Middle frontal gyrus (tissue), 1 donor: ENCODE results near the gene PLXND1.
"Not testable (repeated sequence)": the region's sequence is repeated elsewhere in the genome, so short reads cannot be mapped to it uniquely, and the experiment has no call there.

Experiments used
- DNase-seq: peaks from one replicate; pipeline ENCODE4 v3.0.0-alpha.2; 2015; ENCODE audit warnings: low spot score; ENCODE audit errors: extremely low spot score

Gene PLXND1

DNA sequence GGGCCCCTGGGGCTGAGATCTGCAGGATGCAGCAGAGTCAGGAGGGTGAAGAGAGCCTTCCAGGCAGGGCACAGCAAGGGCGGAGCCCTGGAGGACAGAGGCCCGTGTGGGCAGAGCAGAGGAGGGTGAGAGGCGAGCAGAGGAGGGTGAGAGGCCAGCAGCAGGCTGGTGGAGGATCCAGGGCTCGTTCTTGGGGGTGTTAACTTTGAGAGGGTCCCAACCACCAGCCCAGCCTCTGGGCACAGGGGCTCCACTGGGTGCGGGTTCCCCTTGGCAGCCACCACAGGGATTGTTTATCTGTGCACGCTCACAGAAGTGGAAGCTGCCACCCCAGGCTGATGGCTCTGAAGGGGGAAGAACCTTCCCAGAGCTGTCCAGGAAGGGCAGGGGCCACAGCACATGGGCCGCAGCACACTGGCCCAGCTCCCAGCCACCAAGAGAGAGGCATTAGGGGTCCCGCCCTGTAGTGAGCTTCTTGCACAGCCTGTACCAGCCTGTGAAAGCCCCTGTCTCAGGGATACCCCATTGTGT lies 9.3 kb upstream of the PLXND1 start:
- no peak for DNase-seq

DNA sequence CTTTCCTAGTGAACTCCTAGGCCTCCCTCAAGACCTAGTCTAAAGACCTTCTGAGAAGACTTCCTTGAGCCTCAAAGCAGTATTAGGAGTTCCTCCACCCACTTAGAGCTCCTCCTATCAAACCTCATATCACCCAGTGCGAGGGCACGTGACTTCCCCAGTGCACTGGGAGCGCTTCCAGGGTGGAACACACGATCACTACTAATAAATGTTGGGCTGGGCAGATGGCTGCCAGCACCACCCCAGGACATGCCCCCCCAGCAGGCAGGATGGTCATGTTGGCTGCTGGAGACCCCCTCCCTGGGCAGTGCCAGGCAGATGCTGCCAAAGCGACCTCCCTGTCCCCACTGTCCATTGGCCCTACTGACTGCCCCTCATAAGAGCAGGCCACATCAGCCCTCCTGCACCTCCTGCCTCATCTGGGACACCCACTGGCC lies 8.5 kb upstream of the PLXND1 start:
- no peak for DNase-seq

DNA sequence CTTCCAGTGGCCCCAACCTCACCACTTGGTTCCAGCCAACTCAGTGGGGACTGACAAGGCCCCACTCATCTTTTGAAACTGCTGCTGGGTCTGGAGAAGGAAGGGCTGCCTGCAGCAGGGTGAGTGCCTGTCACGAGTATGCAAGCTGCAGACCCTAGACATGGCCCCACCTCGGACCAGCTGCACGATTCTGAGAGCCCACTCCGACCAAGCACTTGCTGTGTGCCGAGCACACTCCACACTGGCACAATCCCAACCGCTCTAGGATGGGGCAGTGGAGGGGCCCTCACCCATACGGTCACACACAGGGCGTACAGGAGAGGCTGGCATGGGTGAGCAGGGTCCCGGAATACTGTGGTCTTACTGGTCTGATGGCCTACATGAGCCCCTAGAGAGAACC lies 8.0 kb upstream of the PLXND1 start:
- DNase-seq = no peak

DNA sequence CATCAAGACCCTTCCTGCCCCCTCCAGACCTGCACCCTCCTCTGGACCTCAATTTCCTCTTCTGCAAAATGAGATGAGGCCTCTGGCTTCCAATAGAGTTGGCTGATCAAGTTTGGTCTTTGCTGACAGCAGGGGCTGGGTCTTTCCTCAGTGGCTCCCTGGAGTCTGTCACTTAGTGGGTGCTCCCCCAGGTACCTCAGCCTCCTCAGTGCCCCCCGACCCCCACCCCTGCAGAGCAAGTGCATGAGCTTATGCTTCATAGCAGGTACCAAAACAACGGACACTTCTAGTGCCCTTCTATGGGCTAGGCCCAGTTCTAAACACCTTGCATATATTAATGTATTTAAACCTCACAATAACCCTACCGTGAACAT lies 6.9 kb upstream of the PLXND1 start:
- no peak for DNase-seq

DNA sequence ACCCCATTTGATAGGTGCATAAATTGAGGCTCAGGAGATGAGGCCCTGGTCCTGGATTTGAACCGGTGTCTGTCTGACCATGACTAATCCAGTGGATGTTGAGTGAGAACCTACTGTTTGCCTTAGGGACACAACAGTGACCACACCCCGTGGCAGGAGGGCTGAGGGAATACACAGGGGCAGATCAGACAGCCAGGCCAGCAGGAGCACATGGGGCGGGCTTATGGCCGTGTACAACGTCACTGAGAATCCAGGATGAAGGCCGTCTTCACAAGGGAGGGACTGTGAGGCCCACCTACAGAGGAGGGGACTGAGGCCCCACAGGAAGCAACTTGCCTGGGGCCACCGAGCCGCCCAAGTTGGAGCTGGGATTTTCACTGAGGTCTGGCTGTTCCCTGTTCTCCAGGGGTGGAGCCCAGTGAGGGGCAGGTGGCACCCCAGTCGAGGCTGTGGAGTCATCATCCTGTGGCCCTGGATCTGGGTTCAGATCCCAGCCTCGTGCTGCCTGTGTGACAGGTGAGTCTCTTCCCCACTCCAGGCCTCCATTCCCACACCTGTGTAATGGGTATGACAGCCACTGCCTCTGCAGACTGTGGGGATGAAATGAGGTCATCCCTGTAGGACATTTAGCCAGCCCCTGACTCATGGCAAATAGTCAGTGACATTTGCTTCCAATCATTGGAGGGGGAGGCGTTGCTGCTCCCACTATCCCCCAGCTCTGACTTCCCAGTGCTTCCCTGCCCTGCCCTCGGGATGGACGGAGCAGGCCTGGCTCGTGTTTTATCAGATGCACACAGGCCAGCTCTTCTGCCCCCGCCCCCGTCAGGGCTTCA lies 6.3 kb upstream of the PLXND1 start:
- no peak for DNase-seq

DNA sequence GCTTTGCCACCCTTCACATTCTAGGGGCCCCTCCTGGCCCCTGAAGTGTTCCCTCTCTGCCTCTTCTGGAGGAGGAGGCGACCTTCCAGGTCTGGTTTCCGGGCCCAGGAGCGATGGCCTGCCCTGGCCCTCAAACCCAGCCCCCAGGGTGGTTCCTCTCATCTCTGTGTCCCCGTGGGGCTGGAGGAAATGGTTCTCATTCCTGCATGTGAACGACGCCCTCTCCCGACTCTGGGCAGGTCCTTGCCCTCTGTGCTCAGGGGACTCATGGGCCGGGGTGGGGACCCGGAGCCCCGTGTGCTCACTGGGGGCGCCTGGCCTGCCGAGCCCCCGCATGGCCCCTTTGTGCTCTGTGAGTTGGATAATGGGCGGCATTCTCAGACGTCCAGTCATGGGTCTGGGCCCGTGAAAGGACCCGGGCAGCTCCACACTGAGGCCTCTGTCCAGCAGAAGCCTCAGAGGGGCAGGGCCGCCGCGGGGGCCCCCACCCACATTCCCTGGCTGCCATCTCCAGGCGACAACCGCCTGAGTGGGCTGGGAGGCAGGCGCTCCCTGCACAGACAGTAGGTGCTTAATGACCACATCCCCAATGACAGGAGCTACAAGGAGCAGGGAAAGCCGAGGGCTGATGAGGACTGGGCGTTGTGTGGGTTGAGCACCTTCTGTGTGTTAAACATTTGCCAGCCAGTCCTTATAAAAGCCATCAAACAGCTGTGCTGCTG lies 5.5 kb upstream of the PLXND1 start:
- no peak for DNase-seq

DNA sequence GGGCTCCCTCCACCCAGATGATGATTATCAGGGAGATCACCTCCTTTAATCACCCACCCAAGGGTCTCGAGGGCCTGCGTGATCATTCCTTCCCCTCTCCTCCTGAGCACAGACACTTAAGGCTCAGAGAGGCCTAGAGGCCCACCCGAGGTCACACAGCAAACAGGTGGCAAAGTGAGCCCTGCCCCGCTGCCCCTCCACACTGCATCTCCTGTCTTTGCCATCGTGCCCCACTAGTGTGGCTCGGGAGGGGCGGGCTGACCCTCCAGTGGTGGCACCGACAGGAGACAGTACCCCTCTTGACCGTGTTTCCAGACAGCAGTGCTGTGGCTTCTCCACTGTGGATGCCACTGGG lies 4.9 kb upstream of the PLXND1 start:
- no peak for DNase-seq

DNA sequence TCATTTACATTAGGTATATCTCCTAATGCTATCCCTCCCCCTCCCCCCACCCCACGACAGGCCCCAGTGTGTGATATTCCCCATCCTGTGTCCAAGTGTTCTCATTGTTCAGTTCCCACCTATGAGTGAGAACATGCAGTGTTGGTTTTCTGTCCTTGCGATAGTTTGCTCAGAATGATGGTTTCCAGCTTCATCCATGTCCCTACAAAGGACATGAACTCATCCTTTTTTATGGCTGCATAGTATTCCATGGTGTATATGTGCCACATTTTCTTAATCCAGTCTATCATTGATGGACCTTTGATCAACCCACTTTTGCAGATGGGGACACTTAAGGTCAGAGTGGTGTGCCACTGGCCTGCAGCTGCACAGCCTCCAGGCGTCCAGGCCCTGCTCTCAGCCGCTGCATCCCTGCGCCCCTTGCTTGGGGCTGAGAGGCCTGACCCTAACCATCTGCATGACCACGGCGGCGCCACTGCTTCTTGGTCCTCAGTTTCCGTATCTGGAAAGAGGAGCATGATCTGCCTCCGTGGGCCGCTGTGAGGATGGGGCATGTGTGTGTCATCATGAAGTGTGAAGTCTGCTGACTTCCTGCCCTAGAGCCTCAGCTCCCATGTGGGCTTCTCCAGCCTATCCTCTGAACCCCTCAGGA lies 4.4 kb upstream of the PLXND1 start:
- not testable (repeated sequence) for DNase-seq

DNA sequence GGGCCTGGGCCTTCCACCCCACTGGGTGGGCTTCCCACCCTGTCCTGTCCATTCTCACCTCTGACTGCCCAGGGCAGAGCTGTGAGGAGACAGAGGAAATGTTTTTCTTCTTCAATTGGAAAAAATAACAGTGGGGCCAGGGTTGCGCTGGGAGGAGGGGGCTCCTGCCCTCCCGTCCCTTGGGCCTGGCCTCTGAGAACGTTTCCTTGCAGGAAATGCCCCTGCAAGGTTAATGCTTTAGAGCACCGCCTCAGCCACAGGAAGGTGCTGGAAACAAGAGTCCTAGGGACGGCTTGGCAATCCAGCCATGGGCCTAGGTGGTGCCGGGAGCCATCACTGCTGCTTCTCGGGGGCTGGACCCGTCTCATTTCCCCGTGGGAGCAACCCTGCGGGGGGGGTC lies 3.8 kb upstream of the PLXND1 start:
- no peak for DNase-seq

DNA sequence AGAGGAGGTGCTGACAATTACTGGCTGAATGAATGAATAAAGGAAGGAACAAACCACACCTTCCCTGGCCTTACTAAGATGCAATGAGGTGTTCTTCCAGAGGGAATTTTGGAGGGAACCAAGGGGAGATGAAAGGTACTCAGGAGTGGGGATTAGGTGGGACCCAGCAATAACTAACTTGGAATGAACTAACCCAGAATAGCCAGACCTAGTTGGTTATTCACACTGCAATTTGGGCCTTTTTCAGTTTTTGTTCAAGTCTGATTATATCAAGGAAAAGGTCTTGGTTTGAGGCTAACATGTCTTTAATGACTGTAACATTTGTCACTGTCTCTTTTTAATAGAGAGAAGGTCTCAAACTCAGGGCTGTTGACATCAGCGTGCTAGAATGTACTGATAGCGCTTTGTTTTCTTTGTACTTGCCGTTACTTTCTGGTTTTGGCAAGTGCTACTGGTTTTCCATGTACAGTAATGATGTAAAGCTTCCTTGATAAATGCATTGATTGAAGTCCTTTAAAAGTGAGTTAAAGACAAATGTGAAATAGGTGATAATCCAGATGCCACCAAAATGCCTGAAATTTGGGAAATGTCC lies 3.2 kb upstream of the PLXND1 start:
- no peak for DNase-seq

DNA sequence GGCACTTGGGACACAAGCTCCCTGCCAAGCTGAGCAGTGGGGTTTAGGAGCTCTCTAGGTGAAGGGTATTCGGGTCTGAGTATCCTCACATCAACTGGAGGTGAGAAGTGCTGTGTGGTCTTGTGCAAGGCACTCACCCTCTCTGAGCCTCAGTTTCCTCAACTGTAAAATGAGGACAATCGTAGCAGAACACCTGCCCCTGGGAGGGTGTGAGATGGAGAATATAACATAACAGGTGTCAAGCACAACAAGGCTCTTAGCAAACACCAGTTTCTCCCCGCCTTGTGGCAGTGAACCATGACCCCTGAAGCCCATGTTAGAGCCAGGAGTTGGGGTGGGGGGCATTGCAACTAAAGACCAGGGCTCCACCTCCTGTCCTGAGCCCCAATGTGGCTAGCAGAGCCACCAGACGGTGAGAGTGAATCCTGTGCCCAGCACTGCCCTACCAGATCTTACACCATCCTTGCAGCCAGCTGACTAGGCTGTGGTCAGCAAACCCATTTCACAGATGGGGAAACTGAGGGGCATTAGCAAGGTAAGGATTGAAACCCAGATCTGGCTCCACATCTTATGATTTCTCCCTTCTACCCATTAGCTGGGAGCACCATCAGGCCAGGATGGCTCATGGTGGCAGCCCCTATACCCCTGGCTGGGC lies 2.6 kb upstream of the PLXND1 start:
- no peak for DNase-seq

DNA sequence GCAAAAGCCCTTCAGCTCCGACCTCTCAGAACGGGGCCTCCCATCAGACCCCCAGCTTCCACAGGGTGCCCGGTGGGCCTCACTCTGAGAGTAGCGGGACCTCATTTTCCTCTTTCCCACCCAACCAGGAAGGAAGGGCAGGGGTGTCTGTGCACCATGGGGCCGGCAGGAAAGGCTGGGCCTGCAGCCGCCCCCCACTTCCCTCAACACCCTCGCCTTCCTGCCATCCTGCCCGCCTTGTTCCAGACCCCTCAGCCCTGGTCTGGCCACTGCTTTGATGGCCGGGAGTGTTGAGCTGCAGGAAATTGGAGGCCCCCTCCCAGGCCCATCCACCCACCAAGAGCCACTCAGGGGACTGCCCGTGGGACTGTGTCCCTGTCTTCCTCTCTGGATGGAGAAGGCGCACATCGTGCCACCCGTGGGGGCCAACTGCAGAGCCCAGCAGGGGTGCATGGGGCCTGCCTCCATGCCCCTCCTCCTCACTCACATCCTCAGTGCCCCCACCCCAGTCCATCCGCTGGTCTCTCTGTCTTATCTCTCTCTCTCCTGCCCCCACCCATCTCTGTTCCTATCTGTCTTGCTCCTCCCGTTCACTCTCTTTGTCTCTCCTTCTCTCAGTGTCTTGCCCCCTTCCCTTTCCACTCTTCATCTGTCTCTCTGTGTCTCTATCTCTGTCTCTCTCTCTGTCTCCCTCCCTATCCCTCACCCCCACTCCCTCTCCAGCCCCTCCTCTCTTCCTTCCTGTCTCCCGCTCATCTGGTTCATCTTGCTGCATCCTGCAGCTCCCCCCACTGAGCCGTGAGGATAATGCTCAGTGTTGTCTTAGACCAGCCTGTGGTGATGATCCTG lies 1.8 kb upstream of the PLXND1 start:
- DNase-seq = no peak

DNA sequence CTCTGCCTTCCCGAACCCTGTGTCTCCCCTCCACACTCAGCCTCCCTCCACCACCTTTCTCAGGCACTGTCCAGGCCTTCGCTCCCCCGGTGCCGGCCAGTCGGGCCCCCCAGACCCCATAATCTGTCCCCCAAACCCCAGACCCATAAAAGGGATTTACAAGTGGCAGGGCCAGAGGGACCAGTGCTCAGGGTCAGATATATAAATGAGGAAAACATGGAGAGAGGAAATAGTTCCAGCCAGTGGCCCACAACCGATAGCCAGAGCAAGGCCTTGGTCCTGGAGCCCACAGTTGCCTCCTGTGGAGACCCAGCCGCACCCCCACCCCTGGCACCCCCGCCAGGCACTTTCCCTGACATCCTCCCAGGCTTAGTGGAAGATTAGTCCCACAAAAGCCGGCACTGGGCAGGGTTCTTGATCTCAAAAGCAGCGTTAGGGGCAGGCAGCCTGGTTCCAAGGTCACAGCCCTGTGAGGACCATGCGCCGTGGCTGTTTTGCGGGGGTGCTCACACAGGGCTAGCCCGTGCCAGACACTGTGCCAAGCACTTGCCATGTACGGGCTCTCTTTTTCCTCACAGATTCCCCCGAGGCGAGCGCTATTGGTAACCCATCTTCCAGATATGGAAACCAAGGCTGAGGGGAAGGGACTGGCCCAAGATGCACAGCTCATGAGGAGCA lies 1.1 kb upstream of the PLXND1 start:
- no peak for DNase-seq

DNA sequence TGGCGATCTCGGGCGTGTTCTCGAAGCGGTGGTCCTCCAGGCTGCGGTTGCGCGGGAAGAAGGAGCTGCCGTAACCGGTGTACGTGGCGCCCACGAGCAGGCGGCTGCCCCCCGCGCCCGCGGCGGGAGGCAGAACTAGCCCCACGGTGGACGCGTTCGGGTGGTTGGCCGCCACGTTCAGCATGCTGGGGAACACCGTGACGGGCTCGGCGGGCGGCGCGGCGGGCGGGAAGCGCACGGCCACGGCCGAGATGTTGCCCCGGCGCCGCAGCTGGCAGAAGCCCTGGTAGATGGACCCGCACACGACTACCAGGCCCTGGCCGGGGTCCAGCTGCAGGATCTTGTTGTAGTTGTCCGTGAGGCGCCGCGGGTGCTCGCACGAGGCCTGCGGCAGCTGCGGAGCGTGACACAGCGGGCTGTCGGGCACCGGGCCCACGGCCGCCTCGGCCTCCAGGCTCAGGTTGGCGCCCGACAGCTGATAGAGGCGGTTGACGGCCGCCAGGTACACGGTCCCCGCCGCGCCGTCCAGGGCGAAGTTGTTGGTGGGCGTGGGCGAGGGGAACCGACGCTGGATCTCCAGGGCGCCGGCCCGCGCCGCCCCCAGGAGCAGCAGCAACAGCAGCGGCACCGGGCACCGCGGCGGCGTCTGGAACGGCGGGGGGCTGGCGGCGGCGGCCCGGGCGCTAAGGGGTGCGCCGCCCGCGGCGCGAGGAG lies 397 bp downstream of the PLXND1 start:
- DNase-seq = no peak

DNA sequence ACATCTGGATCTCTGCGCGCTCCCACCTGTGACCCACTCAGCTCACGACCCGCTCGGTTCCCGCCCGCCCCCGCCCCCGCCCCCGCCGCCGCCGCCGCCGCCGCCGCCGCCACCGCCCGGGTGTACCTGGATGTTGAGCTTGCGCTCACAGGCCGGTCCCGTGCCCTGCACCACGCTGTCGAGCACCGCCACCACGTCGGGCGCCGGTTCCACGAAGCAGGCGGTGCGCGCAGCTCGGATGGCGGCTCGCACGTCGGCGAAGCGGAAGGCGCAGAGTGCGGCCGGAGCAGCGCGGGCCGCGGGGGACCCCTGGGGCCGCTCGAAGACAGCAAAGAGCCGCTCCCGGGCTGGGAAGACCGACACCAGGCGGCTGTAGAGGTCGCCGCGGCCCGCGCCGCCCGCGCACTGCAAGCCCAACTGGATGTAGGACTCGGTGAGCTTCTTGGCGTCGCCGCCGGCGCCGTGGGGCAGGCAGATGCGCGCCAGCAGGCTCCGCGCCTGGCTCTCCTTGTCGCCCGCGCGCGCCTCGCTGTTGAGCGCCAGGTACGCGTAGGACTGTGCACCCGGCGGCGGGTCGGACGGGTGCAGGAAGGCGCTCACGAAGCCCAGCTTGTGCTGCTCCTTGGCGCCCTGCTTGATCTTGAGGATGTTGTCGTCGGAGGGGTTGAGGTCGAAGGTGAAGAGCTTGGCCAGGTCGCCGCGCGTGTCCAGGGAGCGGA lies 1.1 kb downstream of the PLXND1 start:
- no peak for DNase-seq

DNA sequence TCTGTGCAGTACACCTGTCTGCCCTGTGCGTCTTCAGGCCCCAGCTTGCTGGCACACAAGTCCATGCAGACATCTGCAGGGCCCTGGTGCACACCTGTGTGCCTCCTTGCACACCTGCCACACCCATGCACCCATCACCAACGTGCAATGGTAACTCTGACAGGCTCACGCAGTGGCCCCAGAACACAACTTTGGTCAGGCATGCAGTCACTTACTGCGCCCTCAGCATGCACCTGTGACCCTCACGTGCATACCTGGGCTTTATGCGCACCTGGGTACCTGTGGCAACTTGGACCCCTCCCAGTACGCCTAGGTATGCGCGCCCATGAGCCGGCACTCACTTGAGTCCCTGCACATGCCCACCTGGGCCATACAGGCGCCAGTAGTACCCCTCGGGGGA lies 1.7 kb downstream of the PLXND1 start:
- DNase-seq = no peak

DNA sequence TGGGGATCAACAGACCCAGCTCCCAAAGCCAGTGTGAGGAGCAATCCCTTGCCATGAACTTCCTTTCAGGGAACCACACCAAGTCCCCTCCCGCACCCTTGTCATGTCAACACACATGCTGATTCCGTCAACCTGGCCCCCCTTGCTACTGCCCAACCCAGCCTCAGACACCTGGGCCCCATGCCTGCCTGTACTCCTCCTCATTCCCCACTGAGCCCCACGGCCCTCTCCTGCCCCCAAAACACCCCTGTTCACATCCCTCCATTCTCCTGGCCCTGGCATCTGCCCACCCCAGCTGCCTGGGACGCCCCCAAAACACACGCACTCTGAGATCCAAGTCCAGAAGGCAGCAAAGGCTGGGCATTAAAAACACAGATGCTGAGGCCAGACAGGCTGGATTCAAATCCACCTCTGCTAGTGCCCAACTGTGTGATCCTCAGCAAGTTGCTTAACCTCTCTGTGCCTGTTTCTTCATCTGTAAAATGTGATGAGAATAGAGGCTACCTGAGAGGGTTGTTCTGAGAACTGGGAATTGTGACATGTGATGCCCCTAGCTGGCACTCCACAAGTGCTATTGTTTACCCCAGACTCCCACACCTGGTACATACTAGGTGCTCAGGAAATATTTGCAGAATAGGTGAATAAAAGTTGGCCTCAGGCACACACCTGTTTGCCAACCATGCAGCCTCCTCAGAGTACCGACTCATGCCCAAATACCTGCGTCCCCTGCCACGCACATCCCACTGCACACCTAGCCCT lies 2.3 kb downstream of the PLXND1 start:
- DNase-seq = no peak

DNA sequence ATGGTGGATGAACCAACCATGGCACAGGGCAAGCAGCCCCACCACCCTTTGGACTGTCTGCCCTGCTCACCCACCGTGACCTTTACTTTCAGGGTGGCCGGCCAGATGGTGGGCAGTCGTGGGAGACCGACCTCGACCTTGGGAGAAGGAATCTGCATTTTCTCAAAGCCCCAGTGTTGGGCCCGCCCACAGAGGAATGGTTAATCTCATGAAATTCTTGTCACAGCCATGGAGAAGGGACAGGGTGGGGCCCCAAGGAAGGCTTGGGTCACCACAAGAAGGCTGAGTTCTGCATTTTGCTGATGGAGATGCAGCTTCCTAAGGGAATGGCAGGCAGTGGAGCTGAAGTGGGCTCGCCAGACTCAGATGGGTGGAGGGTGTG lies 2.9 kb downstream of the PLXND1 start:
- no peak for DNase-seq
